IMR-90 (cell line): ENCODE measurements around the gene AIF1. TPM values are rescaled to one million over a fixed set of nuclear protein-coding genes. Genes with fewer than 3 reads are reported as not detected.

Experiments
- ATAC-seq: fragments of 200-7000 bp; cut with Tn5 transposase; 2 replicates; pipeline ENCODE4 v1.9.1; 2020; ENCODE audit warnings: low read depth, mild to moderate bottlenecking, moderate library complexity
- BruUV-seq: library from RNA; stranded (reverse); fragments of 400-500 nt; replicated peaks from 2 replicates; lab custom pipeline; 2021; lab: Mats Ljungman, UMichigan
- CTCF ChIA-PET: fragments of 300-600 bp; formaldehyde crosslinking; extraction: SDS; loops from one replicate; lab custom pipeline; 2021; ENCODE audit warnings: antibody characterized with exemption; lab: Yijun Ruan, JAX
- POLR2A ChIA-PET: fragments of 300-600 bp; sonication (Branson Sonifier 250); formaldehyde crosslinking; loops from one replicate; lab custom pipeline; 2022; ENCODE audit warnings: antibody characterized with exemption; ENCODE audit not compliant: unreplicated experiment; lab: Charles Lee
- DNase-seq: peaks from one replicate; pipeline ENCODE4 v3.0.0; 2013
- H2AFZ ChIP-seq: replicated peaks from 2 replicates; pipeline ENCODE3; 2013; ENCODE audit warnings: low read length, mild to moderate bottlenecking; ENCODE audit not compliant: poor library complexity
- H2AK5ac ChIP-seq: 2 replicates; pipeline ENCODE4 v1.6.1; 2013; ENCODE audit warnings: low read depth, low read length, inconsistent platforms
- H2AK9ac ChIP-seq: replicated peaks from 2 replicates; pipeline ENCODE3; 2013; ENCODE audit warnings: mild to moderate bottlenecking, low read depth, low read length, moderate library complexity; ENCODE audit not compliant: poor library complexity
- H2BK120ac ChIP-seq: 2 replicates; pipeline ENCODE4 v1.6.1; 2013; ENCODE audit warnings: low read depth, low read length, inconsistent platforms
- H2BK15ac ChIP-seq: 3 replicates; pipeline ENCODE4 v1.6.1; 2013; ENCODE audit warnings: low read depth, low read length, inconsistent platforms
- H2BK20ac ChIP-seq: 2 replicates; pipeline ENCODE4 v1.6.1; 2013; ENCODE audit warnings: low read depth, mild to moderate bottlenecking, inconsistent platforms, low read length, moderate library complexity
- H2BK5ac ChIP-seq: 2 replicates; pipeline ENCODE4 v1.6.1; 2013; ENCODE audit warnings: mild to moderate bottlenecking, low read depth, low read length, inconsistent platforms; ENCODE audit not compliant: poor library complexity, severe bottlenecking
- H3K14ac ChIP-seq: replicated peaks from 2 replicates; pipeline ENCODE4 v1.6.1; 2013; ENCODE audit warnings: low read depth, low read length, inconsistent platforms
- H3K18ac ChIP-seq: 2 replicates; pipeline ENCODE4 v1.6.1; 2013; ENCODE audit warnings: low read depth, low read length, control low read depth
- H3K23ac ChIP-seq: 2 replicates; pipeline ENCODE4 v1.6.1; 2013; ENCODE audit warnings: low read depth, low read length, inconsistent platforms
- H3K27ac ChIP-seq: 2 replicates; pipeline ENCODE4 v1.5.1; 2013; ENCODE audit warnings: mild to moderate bottlenecking, control low read depth, low read length; ENCODE audit not compliant: insufficient read depth
- H3K27me3 ChIP-seq: 2 replicates; pipeline ENCODE4 v1.6.1; 2013; ENCODE audit warnings: low read length; ENCODE audit not compliant: control insufficient read depth, insufficient read depth
- H3K36me3 ChIP-seq: 2 replicates; pipeline ENCODE4 v1.6.1; 2013; ENCODE audit warnings: low read length, mixed read lengths; ENCODE audit not compliant: control insufficient read depth, insufficient read depth
- H3K4ac ChIP-seq: 2 replicates; pipeline ENCODE4 v1.6.1; 2013; ENCODE audit warnings: low read depth, low read length, inconsistent platforms
- H3K4me1 ChIP-seq: 2 replicates; pipeline ENCODE4 v1.6.1; 2013; ENCODE audit warnings: low read length, mixed read lengths; ENCODE audit not compliant: control insufficient read depth, insufficient read depth
- H3K4me2 ChIP-seq: 2 replicates; pipeline ENCODE4 v1.6.1; 2013; ENCODE audit warnings: low read depth, mild to moderate bottlenecking, control low read depth, low read length, moderate library complexity
- H3K4me3 ChIP-seq: 2 replicates; pipeline ENCODE4 v1.5.1; 2013; ENCODE audit warnings: low read depth, mild to moderate bottlenecking, control low read depth, low read length, moderate library complexity; ENCODE audit not compliant: insufficient read depth
- H3K56ac ChIP-seq: 2 replicates; pipeline ENCODE4 v1.6.1; 2013; ENCODE audit warnings: low read length, inconsistent platforms; ENCODE audit not compliant: insufficient read depth; ENCODE audit errors: extremely low read depth
- H3K79me1 ChIP-seq, 2 experiments: 2 replicates each; pipeline ENCODE4 v1.6.1; 2013; ENCODE audit warnings: low read length in 2 of 2, inconsistent platforms in 1 of 2, low read depth in 1 of 2
- H3K9ac ChIP-seq: 2 replicates; pipeline ENCODE4 v1.6.1; 2013; ENCODE audit warnings: low read depth, low read length, control low read depth
- H3K9me1 ChIP-seq: 2 replicates; pipeline ENCODE4 v1.6.1; 2013; ENCODE audit warnings: low read length, inconsistent platforms; ENCODE audit not compliant: insufficient read depth
- H3K9me3 ChIP-seq: 2 replicates; pipeline ENCODE4 v1.6.1; 2013; ENCODE audit warnings: low read length; ENCODE audit not compliant: control insufficient read depth, insufficient read depth
- H4K20me1 ChIP-seq: 2 replicates; pipeline ENCODE4 v1.6.1; 2013; ENCODE audit warnings: low read length, inconsistent platforms; ENCODE audit not compliant: insufficient read depth
- H4K5ac ChIP-seq: 2 replicates; pipeline ENCODE4 v1.6.1; 2013; ENCODE audit warnings: mild to moderate bottlenecking, low read depth, low read length, control low read depth
- H4K8ac ChIP-seq, 2 experiments: 2 replicates each; pipeline ENCODE4 v1.6.1; 2013; ENCODE audit warnings: low read depth in 2 of 2, low read length in 2 of 2, control low read depth in 1 of 2, inconsistent platforms in 1 of 2
- H4K91ac ChIP-seq: 2 replicates; pipeline ENCODE4 v1.6.1; 2013; ENCODE audit warnings: low read depth, low read length, inconsistent platforms; ENCODE audit not compliant: insufficient read depth
- BHLHE40 ChIP-seq: fragments of 150-350 bp; IDR thresholded peaks from 2 replicates; pipeline ENCODE4 v1.6.1; 2016; ENCODE audit warnings: mild to moderate bottlenecking, low read depth, low read length
- CEBPB ChIP-seq: IDR thresholded peaks from 2 replicates; pipeline ENCODE4 v1.6.1; 2012; ENCODE audit warnings: low read depth, low read length, improper control_type of control experiment
- CHD1 ChIP-seq: IDR thresholded peaks from 2 replicates; pipeline ENCODE4 v1.6.1; 2012; ENCODE audit warnings: low read depth, low read length, improper control_type of control experiment
- CTCF ChIP-seq: conservative IDR thresholded peaks from 2 replicates; pipeline ENCODE4 v1.5.1; 2012; ENCODE audit warnings: mild to moderate bottlenecking, low read depth, low read length, improper control_type of control experiment
- FOS ChIP-seq: fragments of 150-350 bp; IDR thresholded peaks from 2 replicates; pipeline ENCODE4 v1.6.1; 2016; ENCODE audit warnings: low read depth, low read length
- MAFK ChIP-seq: IDR thresholded peaks from 2 replicates; pipeline ENCODE4 v1.6.1; 2012; ENCODE audit warnings: low read depth, low read length, improper control_type of control experiment
- MAZ ChIP-seq: IDR thresholded peaks from 2 replicates; pipeline ENCODE4 v1.6.1; 2012; ENCODE audit warnings: low read depth, mild to moderate bottlenecking, low read length, improper control_type of control experiment, moderate library complexity, borderline replicate concordance
- MXI1 ChIP-seq: IDR thresholded peaks from 2 replicates; pipeline ENCODE4 v1.6.1; 2012; ENCODE audit warnings: low read depth, mild to moderate bottlenecking, low read length, moderate library complexity, borderline replicate concordance
- NFE2L2 ChIP-seq: fragments of 150-350 bp; IDR thresholded peaks from 2 replicates; pipeline ENCODE4 v1.6.1; 2016; ENCODE audit warnings: low read depth, mild to moderate bottlenecking, low read length
- POLR2A ChIP-seq: IDR thresholded peaks from 2 replicates; pipeline ENCODE4 v1.6.1; 2012; ENCODE audit warnings: mild to moderate bottlenecking, low read depth, low read length
- RAD21 ChIP-seq: IDR thresholded peaks from 2 replicates; pipeline ENCODE4 v1.6.1; 2012; ENCODE audit warnings: low read length, improper control_type of control experiment
- RCOR1 ChIP-seq: IDR thresholded peaks from 2 replicates; pipeline ENCODE4 v1.6.1; 2012; ENCODE audit warnings: mild to moderate bottlenecking, low read length, improper control_type of control experiment; ENCODE audit not compliant: insufficient replicate concordance
- SMC3 ChIP-seq: fragments of 150-350 bp; IDR thresholded peaks from 2 replicates; pipeline ENCODE4 v1.6.1; 2016; ENCODE audit warnings: low read depth, mild to moderate bottlenecking, antibody characterized with exemption, low read length, moderate library complexity
- WGBS, 2 experiments: methylation state at CpG; one replicate each; pipeline versions ENCODE4 v1.1.5 to v1.1.7; 2013; ENCODE audit warnings: missing lambda C conversion rate in 2 of 2; ENCODE audit not compliant: insufficient read length in 1 of 2; ENCODE audit errors: extremely low coverage in 2 of 2; 5-methylcytosine and 5-hydroxymethylcytosine counted together
- dilution Hi-C: fragments of 300-500 bp; cut with HindIII; formaldehyde crosslinking; loops from one replicate; pipeline ENCODE4 v1.14.3; 2018; ENCODE audit warnings: low sequenced_read_pairs; ENCODE audit not compliant: unreplicated experiment
- in situ Hi-C: fragments of 300-500 bp; cut with MboI; formaldehyde crosslinking; loops from 3 replicates; pipeline ENCODE4 v1.14.3; 2019; ENCODE audit warnings: low sequenced_read_pairs, inconsistent platforms, mixed read lengths
- intact Hi-C: fragments of 100-400 bp; cut with micrococcal nuclease; formaldehyde crosslinking; loops from 2 replicates; pipeline ENCODE4 v1.10.0; 2022
- polyA plus RNA-seq, 3 experiments: library from polyadenylated mRNA; depleted of rRNA; stranded (reverse); fragments of >200 nt; gene quantifications; 2 replicates each; pipeline ENCODE4 v1.2.3, GENCODE V29; 2012; ENCODE audit warnings: low replicate concordance in 1 of 3
- total RNA-seq: library from RNA; depleted of rRNA; stranded (reverse); fragments of >200 nt; gene quantifications from 2 replicates; pipeline ENCODE4 v1.2.3, GENCODE V29; 2012
- TF ChIP-seq, protein P1 (sequence below): fragments of 150-350 bp; IDR thresholded peaks from 2 replicates; pipeline ENCODE4 v1.6.1; 2017; ENCODE audit warnings: mild to moderate bottlenecking, antibody characterized with exemption, low read length, low read depth
- TF ChIP-seq, protein P2 (sequence below): fragments of 150-350 bp; IDR thresholded peaks from 2 replicates; pipeline ENCODE4 v1.6.1; 2016; ENCODE audit warnings: low read depth, mild to moderate bottlenecking, low read length, moderate library complexity, borderline replicate concordance

Gene AIF1
- total and polyA plus RNA-seq, 2 of the 4 experiments (the other 2 are of a cell fraction): not detected

- CTCF ChIA-PET: no interaction called here
- no peak overlapping the region for H2AK9ac ChIP-seq
- H3K27me3 ChIP-seq: no peaks in the 10 kb centered on the region
- no peak overlapping the region for H3K23ac ChIP-seq
- H4K8ac ChIP-seq: no peak overlapping the region
- H4K5ac ChIP-seq: no peak overlapping the region
- no peak overlapping the region for H3K4me3 ChIP-seq
- H3K27ac ChIP-seq: no peak overlapping the region
- 91% methylated on average over 5 of the region's 7 CpGs; no CpG with 5 or more reads in 1 of the 2 experiments for WGBS, 2 experiments
- no peak overlapping the region for H3K4ac ChIP-seq
- no peak for DNase-seq
- no TSS peak for BruUV-seq
- H3K18ac ChIP-seq: no peak overlapping the region
- H2BK120ac ChIP-seq: no peak overlapping the region
- dilution Hi-C loops: no loop called here
- no peak overlapping the region for H2AK5ac ChIP-seq
- H2BK20ac ChIP-seq: no peak overlapping the region
- no peak overlapping the region for H3K14ac ChIP-seq
- no peak overlapping the region for H2BK5ac ChIP-seq
- no peak overlapping the region for H3K56ac ChIP-seq
- H2AFZ ChIP-seq: no peak overlapping the region
- H4K91ac ChIP-seq: no peak overlapping the region
- no peaks in the 10 kb centered on the region for H3K4me1 ChIP-seq
- POLR2A ChIA-PET: no interaction called here
- intact Hi-C loops: no loop called here
- H3K36me3 ChIP-seq: peaks cover 94% of the 10 kb centered on the region
- H3K4me2 ChIP-seq: no peak overlapping the region
- no peak overlapping the region for H3K9ac ChIP-seq
- peaks cover 36% of the 10 kb centered on the region for H4K20me1 ChIP-seq
- ATAC-seq: no peak
- no peaks in the 10 kb centered on the region for H3K9me3 ChIP-seq
- no peaks in the 10 kb centered on the region; the same call in 1 of the 2 replicates for H3K9me1 ChIP-seq
- TF ChIP-seq SMC3: no peak
- TF ChIP-seq, protein P1, sequence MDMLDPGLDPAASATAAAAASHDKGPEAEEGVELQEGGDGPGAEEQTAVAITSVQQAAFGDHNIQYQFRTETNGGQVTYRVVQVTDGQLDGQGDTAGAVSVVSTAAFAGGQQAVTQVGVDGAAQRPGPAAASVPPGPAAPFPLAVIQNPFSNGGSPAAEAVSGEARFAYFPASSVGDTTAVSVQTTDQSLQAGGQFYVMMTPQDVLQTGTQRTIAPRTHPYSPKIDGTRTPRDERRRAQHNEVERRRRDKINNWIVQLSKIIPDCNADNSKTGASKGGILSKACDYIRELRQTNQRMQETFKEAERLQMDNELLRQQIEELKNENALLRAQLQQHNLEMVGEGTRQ: no peak
- TF ChIP-seq POLR2A: no peak
- TF ChIP-seq FOS: no peak
- no peak for TF ChIP-seq NFE2L2
- no peak for TF ChIP-seq MAZ
- no peak for TF ChIP-seq CEBPB
- TF ChIP-seq CHD1: no peak
- no peak for TF ChIP-seq MAFK
- TF ChIP-seq RCOR1: no peak
- TF ChIP-seq RAD21: no peak
- TF ChIP-seq, protein P2, sequence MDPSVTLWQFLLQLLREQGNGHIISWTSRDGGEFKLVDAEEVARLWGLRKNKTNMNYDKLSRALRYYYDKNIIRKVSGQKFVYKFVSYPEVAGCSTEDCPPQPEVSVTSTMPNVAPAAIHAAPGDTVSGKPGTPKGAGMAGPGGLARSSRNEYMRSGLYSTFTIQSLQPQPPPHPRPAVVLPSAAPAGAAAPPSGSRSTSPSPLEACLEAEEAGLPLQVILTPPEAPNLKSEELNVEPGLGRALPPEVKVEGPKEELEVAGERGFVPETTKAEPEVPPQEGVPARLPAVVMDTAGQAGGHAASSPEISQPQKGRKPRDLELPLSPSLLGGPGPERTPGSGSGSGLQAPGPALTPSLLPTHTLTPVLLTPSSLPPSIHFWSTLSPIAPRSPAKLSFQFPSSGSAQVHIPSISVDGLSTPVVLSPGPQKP: no peak
- no peak for TF ChIP-seq BHLHE40
- no peak for TF ChIP-seq CTCF
- TF ChIP-seq MXI1: no peak
- no peak overlapping the region for H2BK15ac ChIP-seq
- H3K79me1 ChIP-seq: peaks cover 38 to 69% of the 10 kb centered on the region in 2 experiments
- in situ Hi-C loops: no loop called here
Measured at GRCh38 chr6:31629014-31629413, 14.0 kb downstream of the AIF1 start.
